Measurements from ENCODE around the gene CEP295NL.

- no peak for TF ChIP-seq CTCF (conservative IDR thresholded peaks at IDR 0.05)
- TF ChIP-seq EZH2 (IDR thresholded peaks at IDR 0.05; ENCODE audit: low read depth) = no peak
Measured at GRCh38 chr17:78952706-78953105, 49.7 kb upstream of the CEP295NL start.

All from PC-9 (cell line).